ENCODE data around the gene TCEA3.

Gene TCEA3

DNA sequence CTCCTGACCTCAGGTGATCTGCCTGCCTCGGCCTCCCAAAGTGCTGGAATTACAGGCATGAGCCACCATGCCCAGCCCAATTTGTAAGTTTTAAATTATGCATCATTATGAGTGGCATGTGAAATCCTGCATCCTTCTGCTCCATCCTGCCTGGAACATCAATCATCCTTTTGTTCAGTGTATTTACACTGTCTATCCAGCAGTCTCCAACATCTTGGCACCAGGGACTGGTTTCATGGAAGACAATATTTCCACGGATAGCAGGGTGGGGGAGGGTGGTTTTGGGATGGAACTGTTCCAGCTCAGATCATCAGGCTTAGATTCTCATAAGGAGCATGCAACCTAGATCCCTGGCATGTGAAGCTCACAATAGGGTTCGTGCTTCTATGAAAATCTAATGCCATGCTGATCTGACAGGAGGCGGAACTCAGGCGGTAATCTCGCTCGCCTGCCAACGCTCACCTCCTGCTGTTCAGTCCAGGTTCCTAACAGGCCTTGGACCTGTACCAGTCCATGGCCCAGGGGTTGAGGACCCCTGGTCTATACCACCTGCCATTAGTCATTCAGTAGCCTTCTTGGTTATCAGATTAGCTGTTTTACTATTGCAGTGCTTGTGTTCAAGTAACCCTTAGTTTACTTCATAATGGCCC lies 22.2 kb upstream of the TCEA3 start:
- DNase-seq (ENCODE audit: low read depth), result no peak

DNA sequence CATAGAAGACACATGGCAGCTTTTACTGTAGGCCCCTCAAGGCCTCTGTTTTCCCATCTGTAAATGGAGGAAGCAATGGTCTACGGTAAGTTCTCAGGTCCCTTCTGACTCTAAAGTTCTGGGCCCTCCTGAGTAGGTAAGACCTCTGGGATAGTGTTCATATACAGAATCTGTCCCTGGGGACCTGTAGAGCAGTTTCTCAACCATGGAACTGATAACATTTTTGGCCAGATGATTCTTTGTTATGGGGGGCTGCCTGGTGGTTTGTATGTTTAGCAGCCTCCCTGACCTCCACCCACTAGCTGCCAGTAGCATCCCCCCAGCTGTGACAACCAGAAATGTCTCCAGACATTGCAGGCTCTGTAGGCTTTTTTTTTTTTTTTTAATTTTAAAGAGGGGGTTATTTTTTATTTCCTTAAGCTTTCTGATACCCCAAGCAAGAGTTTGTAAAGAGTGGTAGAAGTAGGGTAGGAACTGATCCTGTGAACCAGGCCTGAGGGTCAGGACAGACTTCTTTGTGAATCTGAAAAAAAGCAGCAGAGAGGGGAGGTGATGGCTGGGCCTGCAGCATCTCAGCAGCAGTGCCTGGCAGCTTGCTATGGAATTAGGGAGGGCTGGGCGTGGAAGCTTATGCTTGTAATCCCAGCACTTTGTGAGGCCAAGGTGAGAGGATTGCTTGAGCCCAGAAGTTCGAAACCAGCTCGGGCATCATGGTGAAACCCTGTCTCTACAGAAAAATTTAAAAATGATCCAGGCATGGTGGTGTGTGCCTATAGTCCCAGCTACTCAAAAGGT lies 20.2 kb upstream of the TCEA3 start:
- no peak for DNase-seq (ENCODE audit: low read depth)

DNA sequence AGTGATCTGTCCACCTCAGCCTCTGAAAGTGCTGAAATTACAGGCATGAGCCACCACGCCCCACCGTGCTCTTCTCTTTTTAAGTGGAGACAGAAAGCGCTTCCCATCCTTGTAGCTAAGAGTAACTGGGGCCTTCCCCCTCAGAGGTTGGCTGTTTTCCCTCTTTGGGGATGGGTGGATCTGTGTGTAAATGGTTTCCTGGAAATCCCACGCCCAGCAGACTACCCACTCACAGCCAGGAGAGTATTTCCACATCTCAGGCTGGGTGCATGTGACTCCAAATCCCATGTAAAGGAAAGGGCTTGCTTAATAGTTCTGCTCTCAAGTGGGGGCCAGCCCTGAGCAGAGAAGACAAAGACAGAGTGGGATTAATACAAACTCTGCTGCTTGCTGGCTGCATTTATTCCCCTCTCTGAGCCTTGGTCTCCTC lies 19.6 kb upstream of the TCEA3 start:
- no peak for DNase-seq (ENCODE audit: low read depth)

- DNase-seq (ENCODE audit: low read depth), result no peak
These were observed 18.2 kb upstream of the TCEA3 start for GRCh38 chr1:23442751-23443150.

DNA sequence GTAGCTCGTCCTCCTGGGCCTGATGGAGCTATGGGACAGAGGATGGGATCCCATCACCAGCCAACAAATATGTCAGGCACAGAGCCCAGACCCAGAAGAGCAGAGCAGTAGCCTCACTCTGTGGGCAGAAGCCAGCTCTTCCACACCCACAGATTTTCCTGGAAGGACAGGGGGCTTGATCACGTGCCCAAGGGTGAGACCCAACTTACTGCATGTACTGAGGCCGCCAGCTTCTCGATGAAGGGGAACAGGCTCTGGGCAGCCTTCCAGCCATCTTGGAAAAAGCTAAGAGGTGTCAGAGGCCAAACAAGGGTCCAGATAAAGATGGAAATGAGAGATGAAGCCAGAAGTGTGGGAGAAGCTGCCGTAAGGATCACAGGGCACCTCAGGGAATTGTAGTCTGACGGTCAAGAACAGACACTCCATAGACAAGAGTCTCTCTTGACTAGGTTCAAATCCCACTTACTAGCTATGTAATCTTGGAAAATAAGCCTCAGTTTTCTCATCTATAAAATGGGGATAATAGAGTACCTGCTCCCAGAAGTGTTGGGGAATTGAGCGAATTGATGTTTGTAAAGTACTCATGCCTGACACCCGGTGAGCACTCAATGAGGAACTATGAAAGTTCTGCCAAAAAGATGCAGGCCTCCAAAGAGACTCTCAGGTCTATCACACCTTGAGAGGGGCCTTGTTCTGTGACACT lies 17.0 kb upstream of the TCEA3 start:
- DNase-seq (ENCODE audit: low read depth), result no peak

- DNase-seq (ENCODE audit: low read depth), result no peak
These were observed 14.0 kb upstream of the TCEA3 start for GRCh38 chr1:23438545-23438944.

DNA sequence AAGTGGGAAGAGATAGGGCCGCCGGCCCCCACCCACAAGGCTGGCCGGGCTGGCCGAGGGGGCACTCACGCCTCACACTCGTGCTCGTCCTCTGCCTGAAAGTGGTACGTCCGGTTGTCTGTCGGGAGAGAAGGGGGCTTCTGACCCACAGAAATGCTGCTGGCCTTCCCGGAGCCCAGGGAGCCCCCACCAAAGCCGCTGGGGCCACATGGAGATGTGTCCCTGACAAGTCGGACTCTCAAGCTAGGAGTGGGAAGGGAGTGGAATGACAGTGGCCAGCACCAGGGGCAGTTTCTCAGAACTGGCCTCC lies 12.8 kb upstream of the TCEA3 start:
- no peak for DNase-seq (ENCODE audit: low read depth)

- no peak for DNase-seq (ENCODE audit: low read depth)
These were observed 12.2 kb upstream of the TCEA3 start for GRCh38 chr1:23436520-23437354.

- no peak for DNase-seq (ENCODE audit: low read depth)
These were observed 9.8 kb upstream of the TCEA3 start for GRCh38 chr1:23434260-23434775.

GRCh38 chr1:23433122-23433521 lies 8.6 kb upstream of the TCEA3 start:
- no peak for DNase-seq (ENCODE audit: low read depth)

GRCh38 chr1:23431431-23431830 lies 6.9 kb upstream of the TCEA3 start:
- DNase-seq (ENCODE audit: low read depth), result no peak

DNA sequence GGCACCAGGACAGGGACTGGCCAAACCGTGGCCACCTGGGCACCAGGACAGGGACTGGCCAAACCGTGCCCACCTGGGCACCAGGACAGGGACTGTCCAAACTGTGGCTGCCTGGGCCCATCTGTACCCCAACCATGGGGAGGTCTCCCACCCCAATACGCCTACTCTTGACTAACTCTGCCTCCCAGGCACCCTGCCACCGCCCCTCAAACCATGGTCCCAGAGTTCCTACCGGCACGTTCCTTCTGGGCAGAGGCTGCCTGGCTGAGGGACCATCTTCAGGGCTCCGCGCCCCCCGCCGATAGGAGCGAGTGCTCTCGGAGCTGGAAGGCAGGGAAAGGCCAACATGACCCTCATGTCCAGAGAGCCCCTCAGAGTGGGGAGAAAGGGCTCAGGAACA lies 6.3 kb upstream of the TCEA3 start:
- DNase-seq (ENCODE audit: low read depth), result no peak

GRCh38 chr1:23428136-23428905 lies 3.8 kb upstream of the TCEA3 start:
- no peak for DNase-seq (ENCODE audit: low read depth)

DNA sequence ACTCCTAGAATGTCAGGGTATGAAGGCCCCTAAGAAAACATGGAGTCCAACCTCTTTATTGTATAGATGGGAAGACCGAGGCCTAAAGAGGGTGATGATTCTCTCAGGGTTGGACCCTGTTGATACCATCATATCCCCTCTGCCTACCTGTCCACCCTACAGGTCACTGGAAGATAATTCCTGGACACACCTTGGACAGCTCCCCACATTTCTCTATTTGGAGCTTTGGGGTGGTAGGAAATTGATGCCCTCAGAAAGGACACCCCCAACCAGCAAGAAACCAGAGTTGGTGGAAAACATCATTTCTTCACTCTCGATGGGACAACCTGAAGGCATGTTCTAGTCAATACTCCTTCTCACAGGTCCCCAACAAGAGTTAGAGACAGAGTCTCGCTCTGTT lies 3.0 kb upstream of the TCEA3 start:
- no peak for DNase-seq (ENCODE audit: low read depth)

DNA sequence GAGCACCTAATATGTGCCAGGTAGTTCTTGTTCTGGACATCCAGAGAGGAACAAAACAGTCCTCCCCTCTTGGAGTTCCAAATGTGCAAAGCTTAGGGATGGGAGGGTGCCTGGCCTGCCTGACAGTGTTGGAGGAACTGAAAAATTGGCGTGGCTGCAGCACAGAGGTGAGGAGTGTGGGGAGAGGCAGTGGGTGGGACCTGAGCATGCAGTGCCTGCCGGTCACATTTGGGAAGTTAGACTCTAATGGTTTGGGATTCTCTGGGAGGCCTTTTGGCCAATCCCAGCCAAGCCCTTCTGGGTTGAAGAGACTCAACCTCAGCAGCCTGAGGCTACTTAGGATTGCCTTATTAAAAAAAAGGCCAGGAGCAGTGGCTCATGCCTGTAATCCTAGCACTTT lies 2.3 kb upstream of the TCEA3 start:
- no peak for DNase-seq (ENCODE audit: low read depth)

GRCh38 chr1:23425193-23425494 lies 596 bp upstream of the TCEA3 start:
- DNase-seq (ENCODE audit: low read depth), result no peak

- no peak for DNase-seq (ENCODE audit: low read depth)
These were observed 894 bp downstream of the TCEA3 start for GRCh38 chr1:23423415-23424292.

- no peak for DNase-seq (ENCODE audit: low read depth)
These were observed 1.6 kb downstream of the TCEA3 start for GRCh38 chr1:23422941-23423340.

DNA sequence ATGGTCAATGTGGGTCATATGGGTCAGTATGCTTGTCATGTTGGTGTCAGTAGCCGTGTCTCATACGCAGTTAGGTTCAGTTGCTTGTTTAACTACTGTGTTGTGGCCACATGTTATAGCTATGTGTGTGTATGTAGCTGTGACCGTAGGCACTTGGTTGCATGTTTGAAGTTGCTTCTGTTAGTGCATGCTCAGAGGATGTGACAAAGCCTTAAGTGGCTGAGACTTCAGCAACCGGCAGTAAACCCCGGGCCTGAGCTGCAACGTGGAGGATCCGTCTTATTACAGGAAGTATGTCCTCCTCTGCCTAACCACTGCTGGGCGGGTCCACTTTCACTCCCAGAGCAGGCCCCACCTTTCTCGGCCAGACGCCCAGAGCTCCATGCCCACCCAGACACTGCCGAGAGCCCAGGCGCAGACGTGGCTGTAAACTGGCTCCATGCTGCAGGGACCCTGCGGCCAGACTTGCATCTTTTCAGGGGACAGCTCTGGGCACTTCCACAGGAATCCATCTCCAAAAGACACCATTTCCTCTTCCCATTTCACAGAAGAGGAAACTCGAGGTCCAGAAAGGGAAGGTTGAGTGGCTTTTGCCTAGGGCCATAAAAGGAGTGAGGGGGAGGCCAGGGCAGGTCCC lies 2.2 kb downstream of the TCEA3 start:
- no peak for DNase-seq (ENCODE audit: low read depth)

DNA sequence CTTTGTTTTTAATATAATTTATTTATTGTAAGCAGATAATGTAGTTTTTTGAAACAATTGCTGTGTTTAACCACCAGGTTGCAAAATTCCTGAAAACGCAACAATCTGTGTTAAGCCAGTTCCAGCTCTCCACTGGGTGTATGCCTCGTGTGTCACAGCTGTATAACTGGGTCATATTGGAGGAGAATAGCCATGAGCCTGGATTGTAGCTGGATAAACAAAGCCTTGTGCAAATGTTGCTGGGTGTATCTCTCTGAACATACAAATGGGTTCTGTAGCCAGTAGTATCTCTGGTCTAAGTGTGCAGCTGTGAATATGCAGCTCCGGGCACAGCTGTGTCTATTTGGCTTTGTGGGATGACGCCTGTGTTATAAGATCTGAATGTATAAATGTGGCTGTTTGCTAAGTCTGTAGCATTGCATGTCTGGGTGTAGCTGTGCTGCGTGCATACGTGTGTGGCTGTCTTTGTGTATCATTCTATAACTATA lies 2.8 kb downstream of the TCEA3 start:
- DNase-seq (ENCODE audit: low read depth), result no peak

Measured in stimulated activated CD8-positive, alpha-beta memory T cell treated with anti-CD3 and anti-CD28 coated beads, Interleukin-15, amount 100 ng/mL, for 1 hour (primary cell).